Caco-2 (cell line): ENCODE measurements around the gene ASB3. TPM values are rescaled to one million over a fixed set of nuclear protein-coding genes. Genes with fewer than 3 reads are reported as not detected.
"Not testable (repeated sequence)": the region's sequence is repeated elsewhere in the genome, so short reads cannot be mapped to it uniquely, and the experiment has no call there.

Experiments used
- BruUV-seq: library from RNA; stranded (reverse); fragments of 400-500 nt; replicated peaks from 2 replicates; lab custom pipeline; 2021; lab: Mats Ljungman, UMichigan
- CTCF ChIA-PET: fragments of 300-600 bp; sonication (Branson Sonifier 250); formaldehyde crosslinking; loops from one replicate; lab custom pipeline; 2022; ENCODE audit warnings: antibody characterized with exemption; lab: Charles Lee
- POLR2A ChIA-PET: fragments of 300-600 bp; sonication (Branson Sonifier 250); formaldehyde crosslinking; loops from one replicate; lab custom pipeline; 2022; ENCODE audit warnings: antibody characterized with exemption; lab: Charles Lee
- DNase-seq, 2 experiments: peaks; one replicate each; pipeline versions ENCODE4 v3.0.0 to v3.0.0-alpha.2; 2020 to 2022
- H3K27me3 ChIP-seq: replicated peaks from 2 replicates; pipeline ENCODE4 v1.6.0; 2011; ENCODE audit warnings: low read length; ENCODE audit not compliant: control insufficient read depth, insufficient read depth
- H3K36me3 ChIP-seq: 2 replicates; pipeline ENCODE4 v1.5.1; 2011; ENCODE audit warnings: low read length; ENCODE audit not compliant: control insufficient read depth, insufficient read depth
- H3K4me1 ChIP-seq: fragments of 250-450 bp; sonication (Bioruptor Pico); 2 replicates; pipeline ENCODE4 v1.5.1; 2020; ENCODE audit warnings: mild to moderate bottlenecking
- H3K4me3 ChIP-seq: 2 replicates; pipeline ENCODE4 v1.5.1; 2011; ENCODE audit warnings: low read depth, mild to moderate bottlenecking, control low read depth, low read length
- H3K9me3 ChIP-seq: fragments of 250-450 bp; sonication (Bioruptor Pico); 2 replicates; pipeline ENCODE4 v1.5.1; 2020; ENCODE audit warnings: mild to moderate bottlenecking, moderate library complexity
- H3K27ac Mint-ChIP-seq: one replicate; pipeline ENCODE4 v1.8.0; 2022; ENCODE audit warnings: mixed read lengths; ENCODE audit not compliant: unreplicated experiment
- H3K27me3 Mint-ChIP-seq: one replicate; pipeline ENCODE4 v1.8.0; 2022; ENCODE audit warnings: mixed read lengths; ENCODE audit not compliant: insufficient read depth, unreplicated experiment
- H3K36me3 Mint-ChIP-seq: one replicate; pipeline ENCODE4 v1.8.0; 2022; ENCODE audit warnings: mild to moderate bottlenecking, mixed read lengths; ENCODE audit not compliant: insufficient read depth, unreplicated experiment
- H3K4me1 Mint-ChIP-seq: one replicate; pipeline ENCODE4 v1.8.0; 2022; ENCODE audit warnings: low read depth, mixed read lengths; ENCODE audit not compliant: unreplicated experiment
- H3K4me3 Mint-ChIP-seq: one replicate; pipeline ENCODE4 v1.8.0; 2022; ENCODE audit warnings: mild to moderate bottlenecking, moderate library complexity, mixed read lengths; ENCODE audit not compliant: unreplicated experiment
- H3K9me3 Mint-ChIP-seq: one replicate; pipeline ENCODE4 v1.8.0; 2022; ENCODE audit warnings: mixed read lengths; ENCODE audit not compliant: unreplicated experiment
- intact Hi-C: fragments of 100-400 bp; cut with micrococcal nuclease; formaldehyde crosslinking; loops from one replicate; pipeline ENCODE4 v1.10.0; 2022; ENCODE audit not compliant: unreplicated experiment
- total RNA-seq: library from RNA; stranded (reverse); gene quantifications from 2 replicates; pipeline ENCODE4 v1.2.3, GENCODE V29; 2022
- TF ChIP-seq, protein P1 (sequence below), 2 experiments: fragments of 200-600 bp in 1 of 2; IDR thresholded peaks; 1 replicate in 1 of 2; 2 replicates in 1 of 2; pipeline versions ENCODE4 v1.5.1 to v1.8.0; 2011 to 2022; ENCODE audit warnings: antibody characterized with exemption in 1 of 2, control low read depth in 1 of 2, inconsistent platforms in 1 of 2, low read depth in 1 of 2, low read length in 1 of 2, mild to moderate bottlenecking in 1 of 2, moderate library complexity in 1 of 2; ENCODE audit not compliant: insufficient read depth in 1 of 2, severe bottlenecking in 1 of 2, unreplicated experiment in 1 of 2

The ASB3 gene
- total RNA-seq, 1 experiment from 2014 or later: 12.9 TPM

DNA sequence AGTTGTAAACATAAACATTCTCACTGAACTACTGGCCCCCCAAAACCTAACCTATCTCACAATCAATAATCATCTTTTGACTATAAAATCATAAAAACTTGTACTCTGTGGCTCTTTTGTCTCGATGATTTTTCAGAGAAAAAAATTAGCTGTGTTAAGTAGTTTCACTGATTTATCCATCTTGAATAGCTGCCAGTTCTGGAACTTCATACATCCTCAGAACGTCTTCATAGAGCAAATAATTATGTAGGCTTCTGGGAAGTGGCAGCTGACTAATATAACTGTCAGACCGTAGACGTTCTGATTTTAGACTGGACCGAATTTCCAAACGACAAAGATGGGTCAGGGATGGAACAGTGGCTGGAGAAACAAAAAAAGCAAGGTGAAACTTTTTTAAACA is 116.4 kb downstream of the ASB3 start:
- H3K4me3 Mint-ChIP-seq: no peak overlapping the region
- H3K27me3 Mint-ChIP-seq: no peaks in the 10 kb centered on the region
- Histone ChIP-seq H3K36me3 (no peaks in the 10 kb centered on the region), H3K4me1 (no peaks in the 10 kb centered on the region), H3K9me3 (no peaks in the 10 kb centered on the region), H3K27me3 (no peaks in the 10 kb centered on the region), H3K4me3 (no peak overlapping the region)
- ChIA-PET CTCF (no interaction called here), POLR2A (no interaction called here)
- BruUV-seq: no TSS peak
- no peaks in the 10 kb centered on the region for H3K4me1 Mint-ChIP-seq
- DNase-seq: no peak
- TF ChIP-seq, protein P1, sequence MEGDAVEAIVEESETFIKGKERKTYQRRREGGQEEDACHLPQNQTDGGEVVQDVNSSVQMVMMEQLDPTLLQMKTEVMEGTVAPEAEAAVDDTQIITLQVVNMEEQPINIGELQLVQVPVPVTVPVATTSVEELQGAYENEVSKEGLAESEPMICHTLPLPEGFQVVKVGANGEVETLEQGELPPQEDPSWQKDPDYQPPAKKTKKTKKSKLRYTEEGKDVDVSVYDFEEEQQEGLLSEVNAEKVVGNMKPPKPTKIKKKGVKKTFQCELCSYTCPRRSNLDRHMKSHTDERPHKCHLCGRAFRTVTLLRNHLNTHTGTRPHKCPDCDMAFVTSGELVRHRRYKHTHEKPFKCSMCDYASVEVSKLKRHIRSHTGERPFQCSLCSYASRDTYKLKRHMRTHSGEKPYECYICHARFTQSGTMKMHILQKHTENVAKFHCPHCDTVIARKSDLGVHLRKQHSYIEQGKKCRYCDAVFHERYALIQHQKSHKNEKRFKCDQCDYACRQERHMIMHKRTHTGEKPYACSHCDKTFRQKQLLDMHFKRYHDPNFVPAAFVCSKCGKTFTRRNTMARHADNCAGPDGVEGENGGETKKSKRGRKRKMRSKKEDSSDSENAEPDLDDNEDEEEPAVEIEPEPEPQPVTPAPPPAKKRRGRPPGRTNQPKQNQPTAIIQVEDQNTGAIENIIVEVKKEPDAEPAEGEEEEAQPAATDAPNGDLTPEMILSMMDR (IDR thresholded peaks at IDR 0.05; ENCODE audit: insufficient read depth in 1 of 2, low read depth in 1 of 2, low read length in 1 of 2, severe bottlenecking in 1 of 2, unreplicated experiment in 1 of 2): no peak
- intact Hi-C loops: no loop called here
- H3K27ac Mint-ChIP-seq: no peak overlapping the region
- H3K36me3 Mint-ChIP-seq: no peaks in the 10 kb centered on the region
- H3K9me3 Mint-ChIP-seq: no peaks in the 10 kb centered on the region

DNA sequence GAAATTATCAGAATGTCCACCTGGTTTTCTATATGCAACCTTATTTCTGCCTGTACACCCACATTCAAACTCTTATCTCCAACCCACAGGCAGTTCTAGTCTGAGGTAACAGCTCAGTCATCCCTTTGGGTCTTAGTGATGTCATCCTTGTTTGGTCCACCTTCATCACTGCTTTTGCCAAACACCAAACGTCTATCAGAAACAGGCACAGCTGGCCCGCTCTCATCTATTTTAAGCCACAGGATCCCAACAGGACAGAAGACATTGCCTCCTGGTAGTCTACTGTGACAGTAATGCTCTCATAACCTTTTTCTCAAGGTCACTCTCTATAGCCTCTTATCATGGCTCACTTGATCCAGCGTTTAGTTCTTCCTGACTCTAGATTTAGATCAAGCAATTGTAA is 118.1 kb downstream of the ASB3 start:
- no peaks in the 10 kb centered on the region for H3K36me3 Mint-ChIP-seq
- H3K4me3 Mint-ChIP-seq: no peak overlapping the region
- no peaks in the 10 kb centered on the region for H3K9me3 Mint-ChIP-seq
- no TSS peak for BruUV-seq
- no peaks in the 10 kb centered on the region for H3K27me3 Mint-ChIP-seq
- Histone ChIP-seq H3K27me3 (no peaks in the 10 kb centered on the region), H3K36me3 (no peaks in the 10 kb centered on the region), H3K9me3 (no peaks in the 10 kb centered on the region), H3K4me3 (no peak overlapping the region), H3K4me1 (no peaks in the 10 kb centered on the region)
- intact Hi-C loops: no loop called here
- H3K4me1 Mint-ChIP-seq: no peaks in the 10 kb centered on the region
- TF ChIP-seq, protein P1 (IDR thresholded peaks at IDR 0.05; ENCODE audit: insufficient read depth in 1 of 2, low read depth in 1 of 2, low read length in 1 of 2, severe bottlenecking in 1 of 2, unreplicated experiment in 1 of 2): no peak
- POLR2A ChIA-PET: no interaction called here
- no peak for DNase-seq
- CTCF ChIA-PET: no interaction called here
- no peak overlapping the region for H3K27ac Mint-ChIP-seq

DNA sequence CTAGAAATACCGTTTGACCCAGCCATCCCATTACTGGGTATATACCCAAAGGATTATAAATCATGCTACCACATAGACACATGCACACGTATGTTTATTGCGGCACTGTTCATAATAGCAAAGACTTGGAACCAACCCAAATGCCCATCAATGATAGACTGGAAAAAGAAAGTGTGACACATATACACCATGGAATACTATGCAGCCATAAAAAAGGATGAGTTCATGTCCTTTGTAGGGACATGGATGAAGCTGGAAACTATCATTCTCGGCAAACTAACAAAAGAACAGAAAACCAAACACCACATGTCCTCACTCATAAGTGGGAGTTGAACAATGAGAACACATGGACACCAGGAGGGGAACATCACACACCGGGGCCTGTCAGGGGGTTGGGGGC is 119.6 kb downstream of the ASB3 start:
- H3K27me3 Mint-ChIP-seq, CTCF ChIA-PET, H3K4me1 Mint-ChIP-seq, POLR2A ChIA-PET, DNase-seq, H3K4me3 Mint-ChIP-seq, H3K9me3 ChIP-seq, H3K4me3 ChIP-seq, H3K9me3 Mint-ChIP-seq, H3K36me3 Mint-ChIP-seq, H3K4me1 ChIP-seq, intact Hi-C loops, H3K27ac Mint-ChIP-seq, H3K27me3 ChIP-seq, H3K36me3 ChIP-seq, BruUV-seq: not testable (repeated sequence)

DNA sequence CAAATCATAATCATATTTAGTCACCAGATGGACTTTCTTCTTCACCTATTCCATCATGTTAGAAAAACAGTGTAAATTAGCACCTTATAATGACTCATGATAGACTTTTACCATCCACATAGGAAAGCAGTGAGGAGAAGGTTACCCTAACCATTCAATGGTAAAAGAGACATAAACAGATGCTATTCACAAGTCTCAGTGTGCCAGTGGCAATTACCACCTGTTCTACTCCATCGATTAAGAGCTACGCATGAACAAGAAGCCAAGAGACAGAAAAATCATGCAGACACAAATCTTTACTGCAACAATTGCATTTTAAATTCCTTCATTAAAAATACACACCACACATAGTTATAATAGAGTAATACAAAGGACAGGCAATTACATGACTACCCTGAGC is 125.9 kb downstream of the ASB3 start:
- TF ChIP-seq, protein P1 (IDR thresholded peaks at IDR 0.05; ENCODE audit: insufficient read depth in 1 of 2, low read depth in 1 of 2, low read length in 1 of 2, severe bottlenecking in 1 of 2, unreplicated experiment in 1 of 2): no peak
- Mint-ChIP-seq H3K9me3 (no peaks in the 10 kb centered on the region), H3K4me3 (no peak overlapping the region), H3K4me1 (no peaks in the 10 kb centered on the region), H3K27me3 (no peaks in the 10 kb centered on the region), H3K27ac (no peak overlapping the region), H3K36me3 (no peaks in the 10 kb centered on the region)
- intact Hi-C loops: no loop called here
- DNase-seq: no peak
- ChIA-PET CTCF (no interaction called here), POLR2A (no interaction called here)
- Histone ChIP-seq H3K4me3 (no peak overlapping the region), H3K9me3 (no peaks in the 10 kb centered on the region), H3K36me3 (no peaks in the 10 kb centered on the region), H3K4me1 (no peaks in the 10 kb centered on the region), H3K27me3 (no peaks in the 10 kb centered on the region)
- no TSS peak for BruUV-seq

DNA sequence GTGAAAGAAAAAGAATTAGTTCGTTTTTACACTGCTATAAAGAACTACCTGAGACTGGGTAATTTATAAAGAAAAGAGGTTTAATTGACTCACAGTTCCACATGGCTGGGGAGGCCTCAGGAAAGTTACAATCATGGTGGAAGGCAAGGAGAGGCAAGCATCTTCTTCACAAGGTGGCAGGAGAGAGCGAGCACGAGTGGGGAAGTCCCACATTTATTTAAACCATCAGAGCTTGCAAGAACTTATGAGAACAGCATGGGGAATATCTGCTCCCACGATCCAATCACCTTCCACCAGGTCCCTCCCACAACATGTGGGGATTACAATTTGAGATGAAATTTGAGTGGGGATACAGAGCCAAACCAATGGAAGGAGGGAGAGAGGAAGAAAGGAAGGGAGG is 128.3 kb downstream of the ASB3 start:
- H3K36me3 ChIP-seq, H3K4me3 ChIP-seq, H3K27ac Mint-ChIP-seq, H3K36me3 Mint-ChIP-seq, H3K9me3 ChIP-seq, BruUV-seq, H3K4me1 ChIP-seq, DNase-seq, intact Hi-C loops, CTCF ChIA-PET, H3K27me3 ChIP-seq, POLR2A ChIA-PET, H3K4me3 Mint-ChIP-seq, H3K9me3 Mint-ChIP-seq, H3K27me3 Mint-ChIP-seq, H3K4me1 Mint-ChIP-seq: not testable (repeated sequence)
